Suprapubic skin (tissue), 4 donors: ENCODE data around the gene RTF2. TPM values are rescaled to one million over a fixed set of nuclear protein-coding genes. Genes with fewer than 3 reads are reported as not detected.

Source experiments
- DNase-seq, 2 donors: peaks; one replicate each; pipeline ENCODE4 v3.0.0-alpha.2; 2019; ENCODE audit warnings: low spot score in 2 of 2
- H3K27ac ChIP-seq: fragments of 200-600 bp; sonication (generic); one replicate; pipeline ENCODE4 v1.5.1; 2019
- H3K27me3 ChIP-seq: fragments of 200-600 bp; sonication (generic); one replicate; pipeline ENCODE4 v1.5.1; 2019
- H3K36me3 ChIP-seq: fragments of 200-600 bp; sonication (generic); one replicate; pipeline ENCODE4 v1.5.1; 2019
- H3K4me1 ChIP-seq: fragments of 200-600 bp; sonication (generic); one replicate; pipeline ENCODE4 v1.5.1; 2019
- H3K4me3 ChIP-seq: fragments of 200-600 bp; sonication (generic); one replicate; pipeline ENCODE4 v1.5.1; 2019; ENCODE audit warnings: mild to moderate bottlenecking
- H3K9me3 ChIP-seq: fragments of 200-600 bp; sonication (generic); one replicate; pipeline ENCODE4 v1.5.1; 2019
- EP300 ChIP-seq: sonication (generic); formaldehyde crosslinking; IDR thresholded peaks from one replicate; pipeline ENCODE4 v1.6.1; 2017; ENCODE audit warnings: antibody characterized with exemption
- POLR2A ChIP-seq, 2 donors: fragments of 450-650 bp; IDR thresholded peaks; one replicate each; pipeline ENCODE4 v1.6.1; 2017; ENCODE audit warnings: antibody characterized with exemption in 2 of 2, mild to moderate bottlenecking in 2 of 2, moderate library complexity in 2 of 2
- POLR2AphosphoS5 ChIP-seq, 3 donors: sonication (generic); formaldehyde crosslinking; IDR thresholded peaks; one replicate each; pipeline ENCODE4 v1.6.1; 2017; ENCODE audit warnings: antibody characterized with exemption in 3 of 3
- WGBS: methylation state at CpG from one replicate; pipeline ENCODE4 v1.1.5; 2018; 5-methylcytosine and 5-hydroxymethylcytosine counted together
- total RNA-seq, 4 donors: library from RNA; depleted of rRNA; stranded (reverse); fragments of >200 nt; gene quantifications; one replicate each; pipeline ENCODE4 v1.1.0, GENCODE V29; 2016
- TF ChIP-seq, protein P1 (sequence below), 2 donors: fragments of 200-600 bp in 1 of 2; fragments of 450-650 bp in 1 of 2; sonication (generic) in 1 of 2; IDR thresholded peaks; one replicate each; pipeline ENCODE4 v1.5.1; 2016 to 2019; ENCODE audit warnings: antibody characterized with exemption in 2 of 2, mild to moderate bottlenecking in 1 of 2, moderate library complexity in 1 of 2

Gene RTF2
- total RNA-seq, 4 donors from 2014 or later, result 42.9 to 57.0 (median 47.0) TPM

DNA sequence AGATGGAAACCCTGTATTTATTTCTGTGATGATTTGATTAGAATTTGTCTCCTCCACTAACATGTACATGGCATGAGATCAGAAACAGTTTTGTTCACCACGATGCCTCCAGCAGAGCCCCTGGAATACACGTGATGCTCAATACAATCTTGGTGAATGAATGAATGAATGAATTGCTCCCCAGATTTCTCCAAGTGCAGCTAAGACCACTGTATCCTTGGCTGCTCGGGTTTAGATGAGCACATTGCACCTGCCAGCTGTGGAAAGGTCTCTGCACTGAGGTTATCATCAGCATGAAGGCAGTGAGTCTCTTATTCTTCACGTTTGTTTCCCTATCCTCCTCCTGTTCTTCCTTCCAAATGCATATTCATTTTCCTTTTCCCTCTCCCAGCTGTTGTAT is 38.5 kb upstream of the RTF2 start:
- TF ChIP-seq, protein P1, sequence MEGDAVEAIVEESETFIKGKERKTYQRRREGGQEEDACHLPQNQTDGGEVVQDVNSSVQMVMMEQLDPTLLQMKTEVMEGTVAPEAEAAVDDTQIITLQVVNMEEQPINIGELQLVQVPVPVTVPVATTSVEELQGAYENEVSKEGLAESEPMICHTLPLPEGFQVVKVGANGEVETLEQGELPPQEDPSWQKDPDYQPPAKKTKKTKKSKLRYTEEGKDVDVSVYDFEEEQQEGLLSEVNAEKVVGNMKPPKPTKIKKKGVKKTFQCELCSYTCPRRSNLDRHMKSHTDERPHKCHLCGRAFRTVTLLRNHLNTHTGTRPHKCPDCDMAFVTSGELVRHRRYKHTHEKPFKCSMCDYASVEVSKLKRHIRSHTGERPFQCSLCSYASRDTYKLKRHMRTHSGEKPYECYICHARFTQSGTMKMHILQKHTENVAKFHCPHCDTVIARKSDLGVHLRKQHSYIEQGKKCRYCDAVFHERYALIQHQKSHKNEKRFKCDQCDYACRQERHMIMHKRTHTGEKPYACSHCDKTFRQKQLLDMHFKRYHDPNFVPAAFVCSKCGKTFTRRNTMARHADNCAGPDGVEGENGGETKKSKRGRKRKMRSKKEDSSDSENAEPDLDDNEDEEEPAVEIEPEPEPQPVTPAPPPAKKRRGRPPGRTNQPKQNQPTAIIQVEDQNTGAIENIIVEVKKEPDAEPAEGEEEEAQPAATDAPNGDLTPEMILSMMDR (IDR thresholded peaks at IDR 0.05), result no peak
- no peak for TF ChIP-seq POLR2AphosphoS5 (IDR thresholded peaks at IDR 0.05)
- no peak for TF ChIP-seq POLR2A (IDR thresholded peaks at IDR 0.05)
- no peak for TF ChIP-seq EP300
- Histone ChIP-seq H3K9me3 (no peaks in the 10 kb centered on the region), H3K27me3 (no peaks in the 10 kb centered on the region), H3K36me3 (no peaks in the 10 kb centered on the region), H3K27ac (no peak overlapping the region), H3K4me3 (no peak overlapping the region), H3K4me1 (peaks cover 20% of the 10 kb centered on the region)
- 60% methylated on average over 4 of the region's 4 CpGs for WGBS
- DNase-seq, result no peak

DNA sequence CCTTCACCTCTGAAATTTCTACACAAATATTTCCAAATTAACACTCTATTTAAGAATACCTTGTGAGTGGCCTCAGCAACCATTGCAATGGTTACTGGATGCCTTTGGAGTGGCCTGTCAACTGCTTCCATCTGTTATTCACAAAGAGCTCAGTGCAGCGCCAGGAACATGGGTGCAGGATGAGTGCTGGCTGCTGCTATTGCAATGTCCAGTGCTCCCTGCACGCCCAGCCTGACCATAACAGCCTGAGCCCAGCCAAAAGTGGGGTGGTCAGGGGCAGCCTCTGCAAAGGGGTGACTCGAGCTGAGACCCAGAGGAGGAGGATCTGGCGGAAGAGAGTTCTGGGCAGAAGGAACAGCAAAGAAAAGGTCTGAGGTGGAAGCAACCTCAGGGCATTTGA is 38.0 kb upstream of the RTF2 start:
- Histone ChIP-seq H3K4me3 (no peak overlapping the region), H3K9me3 (no peaks in the 10 kb centered on the region), H3K4me1 (peaks cover 20% of the 10 kb centered on the region), H3K27ac (no peak overlapping the region), H3K36me3 (no peaks in the 10 kb centered on the region), H3K27me3 (no peaks in the 10 kb centered on the region)
- 91% methylated on average over 3 of the region's 4 CpGs for WGBS
- no peak for DNase-seq
- TF ChIP-seq, protein P1 (IDR thresholded peaks at IDR 0.05), result no peak
- TF ChIP-seq POLR2AphosphoS5 (IDR thresholded peaks at IDR 0.05), result no peak
- TF ChIP-seq POLR2A (IDR thresholded peaks at IDR 0.05), result no peak

DNA sequence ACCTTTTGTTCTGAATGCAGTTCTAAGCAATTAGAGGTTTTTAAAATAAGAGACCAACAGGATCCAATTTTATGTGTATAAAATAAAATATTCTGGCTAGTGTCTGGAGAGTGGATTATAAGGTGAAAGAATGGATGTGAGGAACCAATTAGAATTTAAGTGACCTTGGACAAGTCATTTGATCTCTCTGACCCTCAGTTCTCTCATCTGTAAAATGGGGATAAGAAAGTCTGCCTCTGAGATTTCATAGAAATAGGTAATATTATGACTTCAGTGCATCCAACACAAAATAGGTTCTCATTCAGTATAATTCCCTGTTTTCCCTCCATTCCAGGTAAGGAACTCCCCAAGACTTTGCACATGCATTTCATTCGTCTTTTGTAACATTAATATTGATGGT is 37.5 kb upstream of the RTF2 start:
- H3K9me3 ChIP-seq, result no peaks in the 10 kb centered on the region
- no peaks in the 10 kb centered on the region for H3K27me3 ChIP-seq
- peaks cover 20% of the 10 kb centered on the region for H3K4me1 ChIP-seq
- H3K36me3 ChIP-seq, result no peaks in the 10 kb centered on the region
- H3K4me3 ChIP-seq, result no peak overlapping the region
- no peak for DNase-seq
- WGBS, result 89% methylated on average over 1 of the region's 1 CpG
- TF ChIP-seq POLR2AphosphoS5 (IDR thresholded peaks at IDR 0.05), result no peak
- H3K27ac ChIP-seq, result no peak overlapping the region

DNA sequence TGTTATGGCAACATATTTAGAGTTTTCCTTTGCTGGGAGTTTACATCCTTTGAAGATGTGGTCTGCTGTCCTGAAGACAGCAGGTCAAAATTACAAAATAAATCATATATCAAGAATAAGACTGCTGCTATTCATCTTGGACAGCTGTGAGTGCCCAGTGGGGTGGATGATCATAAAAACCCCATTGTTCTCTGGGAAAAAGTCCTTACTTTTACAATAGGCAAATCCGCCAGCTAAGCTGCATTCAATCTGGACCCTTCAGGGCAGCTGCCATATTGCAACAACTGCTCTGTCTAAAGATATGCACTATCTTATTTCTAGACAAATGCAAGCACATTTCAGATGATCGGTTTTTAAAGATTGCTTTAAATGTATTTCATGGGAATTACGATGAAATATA is 37.0 kb upstream of the RTF2 start:
- no peaks in the 10 kb centered on the region for H3K9me3 ChIP-seq
- peaks cover 20% of the 10 kb centered on the region for H3K4me1 ChIP-seq
- no peak overlapping the region for H3K27ac ChIP-seq
- no peaks in the 10 kb centered on the region for H3K36me3 ChIP-seq
- 84% methylated on average over 3 of the region's 3 CpGs for WGBS
- TF ChIP-seq POLR2AphosphoS5 (IDR thresholded peaks at IDR 0.05), result no peak
- TF ChIP-seq EP300, result no peak
- TF ChIP-seq POLR2A (IDR thresholded peaks at IDR 0.05), result no peak
- no peak for DNase-seq
- H3K27me3 ChIP-seq, result no peaks in the 10 kb centered on the region
- H3K4me3 ChIP-seq, result no peak overlapping the region

DNA sequence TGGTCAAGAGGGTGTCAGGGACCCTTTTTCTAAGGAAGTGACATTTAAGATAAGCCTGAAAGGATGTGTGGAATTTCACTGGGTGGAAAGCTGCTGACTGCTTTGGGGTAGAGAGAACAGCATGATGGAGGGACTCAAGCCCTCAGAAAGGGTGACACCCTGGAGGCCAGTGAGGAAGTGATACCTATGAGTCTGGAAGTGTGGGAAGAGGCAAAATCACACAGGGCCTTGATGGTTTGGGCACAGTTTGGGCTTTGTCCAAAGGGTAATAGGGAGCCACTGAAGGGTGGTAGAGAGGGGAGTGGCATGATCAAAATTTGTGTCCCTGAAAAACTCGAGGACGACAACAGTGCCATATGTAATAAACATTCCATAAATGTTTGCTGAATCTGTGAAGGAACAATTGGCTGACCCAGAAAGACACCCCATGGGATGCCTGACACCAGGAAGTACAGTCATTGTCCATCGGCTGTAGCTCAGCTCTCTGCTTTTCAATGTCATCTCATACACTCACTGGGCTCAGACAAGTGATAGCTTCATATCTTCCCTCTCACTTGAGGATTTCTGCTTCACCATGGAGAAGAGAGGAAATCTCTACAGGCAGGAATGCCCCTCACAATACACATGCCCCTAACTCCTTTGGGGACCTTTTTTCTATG is 35.1 kb upstream of the RTF2 start:
- Histone ChIP-seq H3K9me3 (no peaks in the 10 kb centered on the region), H3K4me3 (no peak overlapping the region), H3K36me3 (no peaks in the 10 kb centered on the region), H3K4me1 (peaks cover 20% of the 10 kb centered on the region), H3K27me3 (no peaks in the 10 kb centered on the region), H3K27ac (no peak overlapping the region)
- no peak for TF ChIP-seq POLR2A (IDR thresholded peaks at IDR 0.05)
- no peak for TF ChIP-seq POLR2AphosphoS5 (IDR thresholded peaks at IDR 0.05)
- TF ChIP-seq EP300, result no peak
- TF ChIP-seq, protein P1 (IDR thresholded peaks at IDR 0.05), result no peak
- no peak for DNase-seq
- 60% methylated on average over 3 of the region's 3 CpGs for WGBS

DNA sequence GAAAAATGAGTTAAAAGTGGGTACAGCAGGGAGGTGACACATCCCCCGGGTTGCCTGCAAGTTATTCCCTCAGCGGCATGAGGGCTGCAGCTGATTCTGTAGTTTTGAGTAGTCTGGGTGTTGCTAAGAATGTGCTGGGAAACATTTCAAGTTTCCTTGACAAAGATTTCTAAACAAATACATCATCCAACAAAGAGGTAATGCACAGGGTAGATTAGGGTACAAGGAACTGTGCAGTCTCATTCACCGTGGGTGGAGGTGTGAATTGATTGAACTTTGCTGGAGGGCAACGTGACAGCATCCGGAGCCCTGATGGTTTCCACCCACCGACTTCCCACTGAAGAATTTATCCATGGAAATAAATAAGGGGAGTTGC is 34.6 kb upstream of the RTF2 start:
- no peak overlapping the region for H3K27ac ChIP-seq
- TF ChIP-seq EP300 (no peak), POLR2A (IDR thresholded peaks at IDR 0.05) (no peak), POLR2AphosphoS5 (IDR thresholded peaks at IDR 0.05) (no peak)
- TF ChIP-seq, protein P1 (IDR thresholded peaks at IDR 0.05), result no peak
- no peak for DNase-seq
- H3K36me3 ChIP-seq, result no peaks in the 10 kb centered on the region
- H3K9me3 ChIP-seq, result no peaks in the 10 kb centered on the region
- H3K4me1 ChIP-seq, result peaks cover 16% of the 10 kb centered on the region
- no peaks in the 10 kb centered on the region for H3K27me3 ChIP-seq
- H3K4me3 ChIP-seq, result no peak overlapping the region
- WGBS, result 22% methylated on average over 6 of the region's 6 CpGs
